HCT116 (cell line): ENCODE data around the gene CHCT1.
"Not testable (repeated sequence)": the region's sequence is repeated elsewhere in the genome, so short reads cannot be mapped to it uniquely, and the experiment has no call there.

Experiments
- CEBPB ChIP-seq: IDR thresholded peaks from 2 replicates; pipeline ENCODE4 v1.6.1; 2012; ENCODE audit warnings: low read depth
- EGR1 ChIP-seq: IDR thresholded peaks from 2 replicates; pipeline ENCODE4 v1.6.1; 2012; ENCODE audit warnings: low read depth
- EZH2 ChIP-seq: fragments of 200-600 bp; sonication (generic); IDR thresholded peaks from 2 replicates; pipeline ENCODE4 v1.6.1; 2017; ENCODE audit warnings: antibody characterized with exemption, mixed run types
- EZH2phosphoT487 ChIP-seq: fragments of 200-600 bp; IDR thresholded peaks from 2 replicates; pipeline ENCODE4 v1.6.1; 2018; ENCODE audit warnings: antibody characterized with exemption, borderline replicate concordance
- FOSL1 ChIP-seq: IDR thresholded peaks from 2 replicates; pipeline ENCODE4 v1.6.1; 2012; ENCODE audit warnings: low read depth
- MAX ChIP-seq: IDR thresholded peaks from 2 replicates; pipeline ENCODE4 v1.6.1; 2012
- POLR2A ChIP-seq: IDR thresholded peaks from 2 replicates; pipeline ENCODE4 v1.7.0; 2011; ENCODE audit warnings: borderline replicate concordance; ENCODE audit not compliant: insufficient read depth, insufficient read length; ENCODE audit errors: extremely low read depth
- POLR2AphosphoS5 ChIP-seq: IDR thresholded peaks from 2 replicates; pipeline ENCODE4 v1.6.1; 2011; ENCODE audit warnings: mild to moderate bottlenecking, low read depth, low read length, moderate library complexity
- RAD21 ChIP-seq: IDR thresholded peaks from 2 replicates; pipeline ENCODE4 v1.6.1; 2012; ENCODE audit warnings: low read depth, mild to moderate bottlenecking
- SIN3A ChIP-seq: IDR thresholded peaks from 2 replicates; pipeline ENCODE4 v1.6.1; 2012; ENCODE audit warnings: low read depth
- ZFX ChIP-seq: fragments of 450-650 bp; IDR thresholded peaks from 2 replicates; pipeline ENCODE4 v1.6.1; 2017
- ZNF274 ChIP-seq: fragments of 200-500 bp; sonication (Bioruptor generic); IDR thresholded peaks from 2 replicates; pipeline ENCODE4 v1.6.1; 2014; ENCODE audit warnings: mild to moderate bottlenecking, low read depth, low read length, inconsistent platforms
- TF ChIP-seq, protein P1 (sequence below): IDR thresholded peaks from 2 replicates; pipeline ENCODE4 v1.6.1; 2012; ENCODE audit warnings: low read depth
- TF ChIP-seq, protein P2 (sequence below), 3 experiments: fragments of 200-600 bp in 1 of 3; sonication (generic) in 1 of 3; IDR thresholded peaks in 2 of 3; conservative IDR thresholded peaks in 1 of 3; 2 replicates each; pipeline ENCODE4 v1.5.1; 2012 to 2017; ENCODE audit warnings: low read depth in 2 of 3, low read length in 2 of 3, antibody characterized with exemption in 1 of 3, borderline replicate concordance in 1 of 3, control low read depth in 1 of 3, mild to moderate bottlenecking in 1 of 3, mixed read lengths in 1 of 3, mixed run types in 1 of 3, moderate library complexity in 1 of 3; ENCODE audit not compliant: insufficient read depth in 1 of 3

DNA sequence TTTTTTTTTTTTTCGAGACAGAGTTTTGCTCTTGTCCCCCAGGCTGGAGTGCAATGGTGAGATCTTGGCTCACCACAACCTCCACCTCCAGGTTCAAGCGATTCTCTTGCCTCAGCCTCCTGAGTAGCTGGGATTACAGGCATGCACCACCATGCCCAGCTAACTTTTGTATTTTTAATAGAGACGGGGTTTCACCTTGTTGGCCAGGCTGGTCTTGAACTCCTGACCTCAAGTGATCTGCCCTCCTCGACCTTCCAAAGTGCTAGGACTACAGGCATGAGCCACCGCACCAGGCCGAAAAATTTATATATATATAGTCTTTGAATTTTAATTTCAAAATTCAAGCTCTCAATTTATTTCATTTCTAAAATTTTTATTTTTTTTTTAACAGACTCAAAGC lies 6.2 kb downstream of the CHCT1 start:
- not testable (repeated sequence) for TF ChIP-seq MAX, POLR2AphosphoS5, RAD21, EGR1, FOSL1, EZH2, POLR2A, ZNF274, CEBPB, SIN3A, EZH2phosphoT487, ZFX
- TF ChIP-seq, protein P1, sequence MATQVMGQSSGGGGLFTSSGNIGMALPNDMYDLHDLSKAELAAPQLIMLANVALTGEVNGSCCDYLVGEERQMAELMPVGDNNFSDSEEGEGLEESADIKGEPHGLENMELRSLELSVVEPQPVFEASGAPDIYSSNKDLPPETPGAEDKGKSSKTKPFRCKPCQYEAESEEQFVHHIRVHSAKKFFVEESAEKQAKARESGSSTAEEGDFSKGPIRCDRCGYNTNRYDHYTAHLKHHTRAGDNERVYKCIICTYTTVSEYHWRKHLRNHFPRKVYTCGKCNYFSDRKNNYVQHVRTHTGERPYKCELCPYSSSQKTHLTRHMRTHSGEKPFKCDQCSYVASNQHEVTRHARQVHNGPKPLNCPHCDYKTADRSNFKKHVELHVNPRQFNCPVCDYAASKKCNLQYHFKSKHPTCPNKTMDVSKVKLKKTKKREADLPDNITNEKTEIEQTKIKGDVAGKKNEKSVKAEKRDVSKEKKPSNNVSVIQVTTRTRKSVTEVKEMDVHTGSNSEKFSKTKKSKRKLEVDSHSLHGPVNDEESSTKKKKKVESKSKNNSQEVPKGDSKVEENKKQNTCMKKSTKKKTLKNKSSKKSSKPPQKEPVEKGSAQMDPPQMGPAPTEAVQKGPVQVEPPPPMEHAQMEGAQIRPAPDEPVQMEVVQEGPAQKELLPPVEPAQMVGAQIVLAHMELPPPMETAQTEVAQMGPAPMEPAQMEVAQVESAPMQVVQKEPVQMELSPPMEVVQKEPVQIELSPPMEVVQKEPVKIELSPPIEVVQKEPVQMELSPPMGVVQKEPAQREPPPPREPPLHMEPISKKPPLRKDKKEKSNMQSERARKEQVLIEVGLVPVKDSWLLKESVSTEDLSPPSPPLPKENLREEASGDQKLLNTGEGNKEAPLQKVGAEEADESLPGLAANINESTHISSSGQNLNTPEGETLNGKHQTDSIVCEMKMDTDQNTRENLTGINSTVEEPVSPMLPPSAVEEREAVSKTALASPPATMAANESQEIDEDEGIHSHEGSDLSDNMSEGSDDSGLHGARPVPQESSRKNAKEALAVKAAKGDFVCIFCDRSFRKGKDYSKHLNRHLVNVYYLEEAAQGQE = not testable (repeated sequence)
- TF ChIP-seq, protein P2, sequence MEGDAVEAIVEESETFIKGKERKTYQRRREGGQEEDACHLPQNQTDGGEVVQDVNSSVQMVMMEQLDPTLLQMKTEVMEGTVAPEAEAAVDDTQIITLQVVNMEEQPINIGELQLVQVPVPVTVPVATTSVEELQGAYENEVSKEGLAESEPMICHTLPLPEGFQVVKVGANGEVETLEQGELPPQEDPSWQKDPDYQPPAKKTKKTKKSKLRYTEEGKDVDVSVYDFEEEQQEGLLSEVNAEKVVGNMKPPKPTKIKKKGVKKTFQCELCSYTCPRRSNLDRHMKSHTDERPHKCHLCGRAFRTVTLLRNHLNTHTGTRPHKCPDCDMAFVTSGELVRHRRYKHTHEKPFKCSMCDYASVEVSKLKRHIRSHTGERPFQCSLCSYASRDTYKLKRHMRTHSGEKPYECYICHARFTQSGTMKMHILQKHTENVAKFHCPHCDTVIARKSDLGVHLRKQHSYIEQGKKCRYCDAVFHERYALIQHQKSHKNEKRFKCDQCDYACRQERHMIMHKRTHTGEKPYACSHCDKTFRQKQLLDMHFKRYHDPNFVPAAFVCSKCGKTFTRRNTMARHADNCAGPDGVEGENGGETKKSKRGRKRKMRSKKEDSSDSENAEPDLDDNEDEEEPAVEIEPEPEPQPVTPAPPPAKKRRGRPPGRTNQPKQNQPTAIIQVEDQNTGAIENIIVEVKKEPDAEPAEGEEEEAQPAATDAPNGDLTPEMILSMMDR (IDR thresholded peaks at IDR 0.05 in 2 of 3, conservative IDR thresholded peaks at IDR 0.05 in 1 of 3; ENCODE audit: borderline replicate concordance in 1 of 3, insufficient read depth in 1 of 3, low read depth in 2 of 3, low read length in 2 of 3) = not testable (repeated sequence)
